DOHH2 (cell line): ENCODE measurements around the gene PDE8A.

Experiments
- EZH2phosphoT487 ChIP-seq: fragments of 200-600 bp; sonication (generic); IDR thresholded peaks from 2 replicates; pipeline ENCODE4 v1.6.1; 2017; ENCODE audit warnings: borderline replicate concordance, mild to moderate bottlenecking, antibody characterized with exemption, low read length, moderate library complexity, mixed read lengths
- TF ChIP-seq, protein P1 (sequence below): fragments of 200-600 bp; sonication (generic); IDR thresholded peaks from one replicate; pipeline ENCODE4 v1.5.1; 2014; ENCODE audit warnings: antibody characterized with exemption, mild to moderate bottlenecking, low read depth, low read length; ENCODE audit not compliant: poor library complexity, severe bottlenecking

DNA sequence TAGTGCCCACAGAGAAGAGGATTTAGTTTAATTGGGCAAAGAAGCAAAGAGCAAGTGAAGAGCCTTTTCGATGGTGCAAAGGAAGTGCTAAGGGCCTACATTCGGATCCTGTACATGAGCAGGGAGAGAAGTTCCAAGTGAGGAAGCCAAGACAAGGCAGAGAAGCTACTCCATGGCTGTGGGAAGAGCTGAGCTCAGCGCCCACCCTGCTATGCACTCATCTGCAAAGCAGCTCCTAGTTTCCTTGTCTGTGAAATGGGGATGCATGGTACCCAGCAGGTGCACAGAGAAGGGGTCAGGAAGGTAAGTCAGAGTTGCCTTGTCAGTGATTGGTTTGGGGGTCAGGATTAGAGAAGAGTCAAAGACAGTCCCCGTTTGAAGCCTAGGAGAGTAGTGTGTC lies 126.5 kb downstream of the PDE8A start:
- TF ChIP-seq, protein P1, sequence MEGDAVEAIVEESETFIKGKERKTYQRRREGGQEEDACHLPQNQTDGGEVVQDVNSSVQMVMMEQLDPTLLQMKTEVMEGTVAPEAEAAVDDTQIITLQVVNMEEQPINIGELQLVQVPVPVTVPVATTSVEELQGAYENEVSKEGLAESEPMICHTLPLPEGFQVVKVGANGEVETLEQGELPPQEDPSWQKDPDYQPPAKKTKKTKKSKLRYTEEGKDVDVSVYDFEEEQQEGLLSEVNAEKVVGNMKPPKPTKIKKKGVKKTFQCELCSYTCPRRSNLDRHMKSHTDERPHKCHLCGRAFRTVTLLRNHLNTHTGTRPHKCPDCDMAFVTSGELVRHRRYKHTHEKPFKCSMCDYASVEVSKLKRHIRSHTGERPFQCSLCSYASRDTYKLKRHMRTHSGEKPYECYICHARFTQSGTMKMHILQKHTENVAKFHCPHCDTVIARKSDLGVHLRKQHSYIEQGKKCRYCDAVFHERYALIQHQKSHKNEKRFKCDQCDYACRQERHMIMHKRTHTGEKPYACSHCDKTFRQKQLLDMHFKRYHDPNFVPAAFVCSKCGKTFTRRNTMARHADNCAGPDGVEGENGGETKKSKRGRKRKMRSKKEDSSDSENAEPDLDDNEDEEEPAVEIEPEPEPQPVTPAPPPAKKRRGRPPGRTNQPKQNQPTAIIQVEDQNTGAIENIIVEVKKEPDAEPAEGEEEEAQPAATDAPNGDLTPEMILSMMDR: no peak
- TF ChIP-seq EZH2phosphoT487: no peak
